Hepatocyte (in vitro differentiated cells): ENCODE data around the gene OR2Z1.

Source experiments
- CTCF ChIP-seq: fragments of 200-600 bp; sonication (generic); IDR thresholded peaks from 2 replicates; pipeline ENCODE4 v1.5.1; 2016; ENCODE audit warnings: antibody characterized with exemption, mild to moderate bottlenecking; ENCODE audit not compliant: poor library complexity
- EZH2 ChIP-seq: fragments of 200-600 bp; sonication (generic); IDR thresholded peaks from 2 replicates; pipeline ENCODE4 v1.6.1; 2016; ENCODE audit warnings: antibody characterized with exemption, mild to moderate bottlenecking, borderline replicate concordance

GRCh38 chr19:8703223-8703622 lies 18.2 kb upstream of the OR2Z1 start:
- TF ChIP-seq EZH2 (no peak), CTCF (no peak)
